Gastroesophageal sphincter (tissue), 4 donors: ENCODE data around the gene PTPRJ. TPM values are rescaled to one million over a fixed set of nuclear protein-coding genes. Genes with fewer than 3 reads are reported as not detected.

ENCODE experiments used
- ATAC-seq: fragments of 150-250 bp; one replicate; pipeline ENCODE4 v1.9.1; 2016; ENCODE audit warnings: mild to moderate bottlenecking, moderate library complexity
- H3K27ac ChIP-seq, 4 donors: fragments of 200-600 bp; sonication (generic) in 3 of 4; 1 replicate in 3 of 4; 2 replicates in 1 of 4; pipeline ENCODE4 v1.5.1; 2016 to 2019
- H3K27me3 ChIP-seq: fragments of 200-600 bp; sonication (generic); one replicate; pipeline ENCODE4 v1.5.1; 2019
- H3K36me3 ChIP-seq, 2 donors: fragments of 200-600 bp; sonication (generic); one replicate each; pipeline ENCODE4 v1.5.1; 2019; ENCODE audit warnings: control low read depth in 1 of 2
- H3K4me1 ChIP-seq, 3 donors: fragments of 200-600 bp; sonication (generic); 1 replicate in 2 of 3; 2 replicates in 1 of 3; pipeline ENCODE4 v1.5.1; 2016 to 2019; ENCODE audit warnings: control low read depth in 2 of 3
- H3K4me3 ChIP-seq, 2 donors: fragments of 200-600 bp; sonication (generic); one replicate each; pipeline ENCODE4 v1.5.1; 2019; ENCODE audit warnings: mild to moderate bottlenecking in 1 of 2, moderate library complexity in 1 of 2
- H3K9me3 ChIP-seq, 3 donors: fragments of 200-600 bp; sonication (generic); one replicate each; pipeline ENCODE4 v1.5.1; 2017 to 2019; ENCODE audit warnings: control low read depth in 2 of 3
- EP300 ChIP-seq: sonication (generic); formaldehyde crosslinking; IDR thresholded peaks from one replicate; pipeline ENCODE4 v1.6.1; 2017; ENCODE audit warnings: antibody characterized with exemption, mild to moderate bottlenecking
- POLR2A ChIP-seq, 2 donors: fragments of 450-650 bp; IDR thresholded peaks; one replicate each; pipeline ENCODE4 v1.6.1; 2017; ENCODE audit warnings: antibody characterized with exemption in 2 of 2, mild to moderate bottlenecking in 2 of 2, moderate library complexity in 1 of 2
- POLR2AphosphoS5 ChIP-seq: sonication (generic); formaldehyde crosslinking; IDR thresholded peaks from one replicate; pipeline ENCODE4 v1.6.1; 2017; ENCODE audit warnings: antibody characterized with exemption
- WGBS, 2 donors: methylation state at CpG; one replicate each; pipeline ENCODE4 v1.1.5; 2018; ENCODE audit warnings: low coverage in 1 of 2; 5-methylcytosine and 5-hydroxymethylcytosine counted together
- total RNA-seq, 4 donors: library from RNA; depleted of rRNA; stranded (reverse); fragments of >200 nt; gene quantifications; one replicate each; pipeline ENCODE4 v1.1.0, GENCODE V29; 2016
- TF ChIP-seq, protein P1 (sequence below), 4 experiments: fragments of 200-600 bp in 2 of 4; fragments of 450-650 bp in 2 of 4; sonication (generic) in 1 of 4; IDR thresholded peaks; one replicate each; pipeline ENCODE4 v1.5.1; 2017 to 2019; ENCODE audit warnings: antibody characterized with exemption in 4 of 4, mild to moderate bottlenecking in 2 of 4, moderate library complexity in 2 of 4

Gene PTPRJ
- total RNA-seq, 4 donors from 2014 or later: 5.4 to 13.5 (median 10.5) TPM

DNA sequence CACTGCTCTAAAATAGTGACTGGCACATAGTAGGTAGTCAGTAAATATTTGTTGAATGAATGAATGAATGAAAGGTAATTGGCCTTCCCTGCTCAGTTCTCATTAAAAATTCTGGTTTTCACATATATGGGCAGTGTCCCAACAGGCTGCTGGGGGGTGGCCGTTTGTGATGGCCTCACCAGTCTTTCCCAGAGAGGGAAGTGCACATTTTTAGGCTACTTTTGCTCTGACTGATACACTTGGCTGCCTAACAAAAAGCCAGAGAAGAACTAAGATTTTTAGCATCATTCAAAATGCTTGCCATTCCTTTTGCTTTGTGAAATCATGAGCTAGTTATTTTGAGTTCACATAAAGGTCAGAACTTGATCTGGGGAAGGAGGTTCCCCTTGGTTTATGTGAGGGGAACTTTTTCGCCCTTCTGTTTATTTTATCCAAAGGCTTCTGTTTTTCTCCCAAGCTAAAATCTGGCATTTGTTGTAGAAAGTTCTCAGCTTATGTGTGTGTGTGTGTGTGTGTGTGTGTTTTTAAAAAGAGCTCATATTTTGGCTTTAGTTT lies 83.1 kb downstream of the PTPRJ start:
- Histone ChIP-seq H3K4me1 (peaks cover 0 to 38% (median 9%) of the 10 kb centered on the region in 3 donors), H3K9me3 (no peaks in the 10 kb centered on the region), H3K27me3 (no peaks in the 10 kb centered on the region), H3K27ac (peak overlapping the region in 3 of 4 donors; percentile 64 to 72 (median 68)), H3K36me3 (no peaks in the 10 kb centered on the region), H3K4me3 (no peak overlapping the region)
- TF ChIP-seq POLR2AphosphoS5 (peak; percentile 94), POLR2A (IDR thresholded peaks at IDR 0.05) (no peak)
- peak; percentile 91 for ATAC-seq
- WGBS, 2 donors: 8 to 17% methylated on average over 1 to 2 of the region's 2 CpGs

DNA sequence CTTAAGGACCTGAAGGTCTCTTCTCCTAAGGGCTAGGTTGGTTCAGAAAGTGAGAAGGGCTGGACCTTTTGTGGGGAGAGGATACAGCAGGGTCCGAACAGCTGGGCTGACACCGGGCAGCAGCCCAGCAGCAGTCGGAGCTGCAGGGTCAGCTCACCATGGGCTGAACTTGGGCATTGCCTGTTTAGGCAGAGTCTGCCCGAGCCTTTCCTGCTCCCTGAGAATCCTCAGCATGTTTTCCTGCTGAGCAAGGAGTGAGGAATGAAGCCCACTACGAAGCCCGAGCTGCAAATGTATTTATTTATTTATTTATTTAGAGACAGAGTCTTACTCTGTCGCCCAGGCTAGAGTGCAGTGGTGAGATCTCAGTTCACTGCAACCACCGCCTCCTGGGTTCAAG lies 83.9 kb downstream of the PTPRJ start:
- Histone ChIP-seq H3K9me3 (no peaks in the 10 kb centered on the region), H3K27ac (peak overlapping the region; percentile 15 to 72 (median 66)), H3K4me3 (no peak overlapping the region), H3K4me1 (peaks cover 0 to 38% (median 9%) of the 10 kb centered on the region in 3 donors), H3K27me3 (no peaks in the 10 kb centered on the region), H3K36me3 (no peaks in the 10 kb centered on the region)
- no peak for ATAC-seq
- TF ChIP-seq EP300 (no peak), POLR2AphosphoS5 (no peak), POLR2A (IDR thresholded peaks at IDR 0.05) (no peak)
- TF ChIP-seq, protein P1, sequence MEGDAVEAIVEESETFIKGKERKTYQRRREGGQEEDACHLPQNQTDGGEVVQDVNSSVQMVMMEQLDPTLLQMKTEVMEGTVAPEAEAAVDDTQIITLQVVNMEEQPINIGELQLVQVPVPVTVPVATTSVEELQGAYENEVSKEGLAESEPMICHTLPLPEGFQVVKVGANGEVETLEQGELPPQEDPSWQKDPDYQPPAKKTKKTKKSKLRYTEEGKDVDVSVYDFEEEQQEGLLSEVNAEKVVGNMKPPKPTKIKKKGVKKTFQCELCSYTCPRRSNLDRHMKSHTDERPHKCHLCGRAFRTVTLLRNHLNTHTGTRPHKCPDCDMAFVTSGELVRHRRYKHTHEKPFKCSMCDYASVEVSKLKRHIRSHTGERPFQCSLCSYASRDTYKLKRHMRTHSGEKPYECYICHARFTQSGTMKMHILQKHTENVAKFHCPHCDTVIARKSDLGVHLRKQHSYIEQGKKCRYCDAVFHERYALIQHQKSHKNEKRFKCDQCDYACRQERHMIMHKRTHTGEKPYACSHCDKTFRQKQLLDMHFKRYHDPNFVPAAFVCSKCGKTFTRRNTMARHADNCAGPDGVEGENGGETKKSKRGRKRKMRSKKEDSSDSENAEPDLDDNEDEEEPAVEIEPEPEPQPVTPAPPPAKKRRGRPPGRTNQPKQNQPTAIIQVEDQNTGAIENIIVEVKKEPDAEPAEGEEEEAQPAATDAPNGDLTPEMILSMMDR (IDR thresholded peaks at IDR 0.05): no peak
- 50 to 67% methylated on average over 1 to 4 of the region's 8 CpGs for WGBS, 2 donors

DNA sequence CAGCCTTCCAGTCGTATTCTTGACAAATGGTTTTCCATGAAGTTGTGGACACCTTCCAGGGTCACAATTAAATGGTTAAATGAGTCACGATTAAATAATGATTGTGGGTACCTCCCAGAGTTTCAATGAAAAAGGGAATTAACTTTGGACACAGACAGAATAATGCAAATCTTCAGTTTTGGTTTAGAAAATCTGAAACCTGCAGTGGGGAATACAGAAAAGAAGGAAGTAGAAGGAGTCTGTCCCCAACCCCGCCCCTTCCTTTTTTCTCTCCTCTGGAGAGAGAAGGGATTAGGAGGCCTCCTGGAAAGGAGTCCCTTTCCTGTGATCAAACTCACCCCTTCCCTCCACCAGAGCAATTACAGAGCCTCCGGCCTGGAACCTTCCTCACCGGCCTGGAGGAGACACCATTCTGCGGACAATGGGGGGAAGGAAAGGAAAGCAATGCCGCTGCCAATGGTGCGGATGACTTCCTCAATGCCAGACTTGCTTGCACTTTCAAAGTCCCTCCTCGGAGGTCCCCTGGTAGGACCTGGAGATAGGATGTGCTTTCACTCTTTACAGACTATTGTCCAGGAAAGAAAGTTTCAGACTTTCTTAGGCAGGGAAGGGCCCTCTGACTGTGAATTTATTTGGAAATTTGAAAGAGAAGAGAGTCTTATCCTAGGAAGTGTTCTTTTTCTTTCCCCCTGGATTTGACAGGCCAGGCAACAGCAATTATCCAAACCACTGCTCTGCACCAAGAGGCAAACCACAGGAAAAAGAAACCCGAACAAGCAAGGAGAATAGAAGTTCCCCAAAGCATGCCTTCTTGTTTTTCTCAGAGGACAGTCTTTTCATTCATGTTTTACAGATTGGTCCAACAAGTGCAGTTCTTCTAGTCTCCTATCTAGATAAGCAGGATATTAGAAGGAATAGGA lies 86.8 kb downstream of the PTPRJ start:
- ATAC-seq: no peak
- no peak overlapping the region for H3K4me3 ChIP-seq
- H3K9me3 ChIP-seq: no peaks in the 10 kb centered on the region
- no peaks in the 10 kb centered on the region for H3K36me3 ChIP-seq
- 71 to 72% methylated on average over 7 to 10 of the region's 10 CpGs for WGBS, 2 donors
- H3K27ac ChIP-seq: no peak overlapping the region
- H3K27me3 ChIP-seq: no peaks in the 10 kb centered on the region
- no peak for TF ChIP-seq POLR2A (IDR thresholded peaks at IDR 0.05)
- no peak for TF ChIP-seq POLR2AphosphoS5
- TF ChIP-seq, protein P1 (IDR thresholded peaks at IDR 0.05): no peak
- TF ChIP-seq EP300: no peak
- peaks cover 0 to 38% (median 9%) of the 10 kb centered on the region in 3 donors for H3K4me1 ChIP-seq

DNA sequence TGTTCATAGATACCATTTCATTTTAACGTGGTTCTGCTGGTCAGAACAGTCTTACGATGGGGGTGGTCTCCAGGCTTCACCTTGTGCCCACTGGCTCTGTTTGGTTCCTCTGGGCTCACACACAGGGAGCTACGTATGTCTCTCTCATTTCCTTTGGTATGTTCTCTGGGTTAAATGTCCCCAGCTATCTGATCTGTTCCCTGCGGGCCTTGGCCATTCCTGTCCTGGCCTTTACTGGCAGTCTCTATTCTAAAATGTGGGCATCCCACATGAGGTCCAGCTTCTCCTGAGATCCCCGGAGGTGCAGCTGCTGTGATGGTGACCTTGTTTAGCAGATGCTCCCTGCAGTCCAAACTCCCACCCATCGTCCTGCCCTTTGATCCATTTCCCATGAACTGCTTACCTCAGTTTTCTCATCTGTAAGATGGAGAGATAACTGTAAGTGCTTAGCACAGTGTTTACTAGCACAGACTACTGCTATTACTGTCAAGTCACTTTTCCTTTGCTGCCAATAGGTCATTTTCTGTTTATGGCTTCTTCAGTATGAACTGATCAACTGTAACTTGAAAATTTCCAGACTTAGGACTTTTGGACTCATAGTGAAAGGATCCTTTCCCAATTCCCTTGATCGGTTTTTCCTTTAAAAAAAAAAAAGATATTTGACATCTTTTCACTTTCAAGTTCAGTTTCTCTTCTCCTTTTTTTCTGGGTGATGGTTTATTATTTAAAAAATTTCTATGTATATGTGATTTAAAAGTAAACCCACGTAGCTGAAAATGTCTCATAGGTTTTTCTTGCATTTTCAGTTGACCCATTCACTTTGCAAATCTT lies 92.9 kb downstream of the PTPRJ start:
- TF ChIP-seq EP300: no peak
- TF ChIP-seq POLR2A (IDR thresholded peaks at IDR 0.05): no peak
- TF ChIP-seq, protein P1 (IDR thresholded peaks at IDR 0.05): no peak
- no peak for TF ChIP-seq POLR2AphosphoS5
- no peaks in the 10 kb centered on the region for H3K27me3 ChIP-seq
- 69 to 77% methylated on average over 6 to 8 of the region's 8 CpGs for WGBS, 2 donors
- ATAC-seq: no peak
- H3K27ac ChIP-seq: no peak overlapping the region
- no peaks in the 10 kb centered on the region for H3K36me3 ChIP-seq
- H3K9me3 ChIP-seq: no peaks in the 10 kb centered on the region
- H3K4me3 ChIP-seq: no peak overlapping the region
- H3K4me1 ChIP-seq: no peaks in the 10 kb centered on the region
